Stimulated activated CD4-positive, alpha-beta T cell treated with anti-CD3 and anti-CD28 coated beads, Interleukin-15, amount 100 ng/mL, for 48 hours (primary cell): Measurements from ENCODE around the gene SLC41A1.

Source experiments
- DNase-seq, 2 donors: peaks; one replicate each; pipeline ENCODE4 v3.0.0-alpha.2; 2020; ENCODE audit warnings: low read depth in 2 of 2

Gene SLC41A1

DNA sequence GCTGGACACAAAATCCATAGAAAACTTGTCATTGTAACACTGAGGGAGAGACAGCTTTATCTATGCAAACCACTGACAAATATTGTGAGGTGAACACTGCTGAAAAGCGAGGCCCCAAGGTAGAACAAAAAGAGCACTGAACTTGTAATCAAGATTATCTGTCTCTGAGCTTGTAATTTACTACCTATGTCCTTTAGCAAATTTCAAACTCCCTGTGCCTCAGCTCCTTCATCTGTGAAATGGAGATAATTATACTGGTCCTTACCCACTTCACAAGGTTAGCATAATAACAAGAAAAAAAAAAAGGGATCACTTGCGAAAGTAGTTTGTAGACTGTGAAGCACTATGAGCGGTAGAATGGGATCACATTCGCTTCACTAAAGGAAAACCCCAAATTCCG is 58.1 kb downstream of the SLC41A1 start:
- DNase-seq = no peak

DNA sequence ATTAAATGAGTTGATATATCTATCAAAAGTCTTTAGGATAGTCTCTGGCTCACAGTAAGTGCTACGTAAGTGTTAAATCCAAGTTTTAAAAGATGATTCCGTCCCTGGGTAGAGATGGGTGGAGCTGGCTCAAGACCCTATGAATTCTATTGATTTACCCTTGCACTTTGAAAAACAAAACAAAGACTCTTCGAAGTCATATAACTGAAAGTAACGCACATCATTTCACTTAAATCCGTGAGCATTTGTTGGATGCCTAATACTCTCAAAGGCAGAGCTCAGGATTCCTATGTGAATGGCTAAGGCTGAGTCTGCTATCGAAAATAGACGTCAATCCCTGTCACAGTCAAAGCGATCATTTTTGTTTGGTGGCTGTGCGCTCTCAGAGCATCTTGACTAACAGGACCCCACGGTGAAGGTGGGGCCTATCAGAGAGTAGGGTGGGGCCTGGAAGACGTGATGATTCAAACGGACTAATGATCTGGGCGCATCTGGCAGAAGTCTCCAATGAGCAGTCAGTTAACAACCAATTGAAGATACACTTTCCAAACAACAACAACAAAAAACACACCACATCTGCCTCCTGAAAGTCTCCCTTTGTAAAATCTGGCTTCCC is 61.9 kb downstream of the SLC41A1 start:
- DNase-seq = no peak

DNA sequence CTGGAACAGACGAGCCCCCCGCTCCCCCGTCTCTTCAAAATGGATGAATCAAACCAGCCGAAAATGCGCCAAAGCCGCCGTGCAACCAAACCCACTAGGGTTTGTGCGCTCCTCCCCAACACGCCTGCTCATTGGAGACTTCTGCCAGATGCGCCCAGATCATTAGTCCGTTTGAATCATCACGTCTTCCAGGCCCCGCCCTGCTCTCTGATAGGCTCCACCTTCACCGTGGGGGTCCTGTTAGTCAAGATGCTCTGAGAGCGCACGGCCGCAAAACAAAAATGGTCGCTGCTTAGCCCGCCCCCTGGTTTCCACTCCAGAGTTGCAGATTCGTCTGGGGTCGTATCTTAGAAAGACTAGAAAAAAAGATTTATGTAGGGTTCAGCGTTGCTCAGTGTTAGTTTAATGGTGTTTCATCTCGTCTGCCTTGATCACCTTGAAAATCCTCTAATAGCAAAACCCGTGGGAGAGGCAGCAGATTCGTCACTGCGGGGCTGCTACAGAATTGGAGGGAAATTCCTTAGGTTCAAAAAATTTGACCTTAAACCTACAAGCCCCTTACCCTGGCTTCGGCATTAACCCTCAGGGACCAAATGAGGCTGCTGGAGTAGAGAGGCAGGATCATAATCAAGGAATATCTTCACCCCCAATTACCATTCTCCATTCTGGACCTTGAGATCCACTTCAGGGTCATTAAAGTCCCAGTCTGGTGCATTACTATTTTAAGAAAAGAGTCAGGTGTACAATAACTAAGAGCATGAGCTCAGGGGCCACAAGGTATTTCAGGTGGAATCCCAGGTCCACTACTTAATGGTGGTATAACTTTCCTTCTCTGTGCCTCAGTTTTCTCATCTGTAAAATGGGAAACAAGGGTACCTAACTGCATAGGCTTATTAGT is 62.6 kb downstream of the SLC41A1 start, which contains the start of gene NUCKS1:
NUCKS1 (minus strand) TSS at position 45 of the 898 bp plus-strand sequence. CDS start 209 bp downstream, outside the sequence.
- peak; percentile 94 to 96 for DNase-seq

DNA sequence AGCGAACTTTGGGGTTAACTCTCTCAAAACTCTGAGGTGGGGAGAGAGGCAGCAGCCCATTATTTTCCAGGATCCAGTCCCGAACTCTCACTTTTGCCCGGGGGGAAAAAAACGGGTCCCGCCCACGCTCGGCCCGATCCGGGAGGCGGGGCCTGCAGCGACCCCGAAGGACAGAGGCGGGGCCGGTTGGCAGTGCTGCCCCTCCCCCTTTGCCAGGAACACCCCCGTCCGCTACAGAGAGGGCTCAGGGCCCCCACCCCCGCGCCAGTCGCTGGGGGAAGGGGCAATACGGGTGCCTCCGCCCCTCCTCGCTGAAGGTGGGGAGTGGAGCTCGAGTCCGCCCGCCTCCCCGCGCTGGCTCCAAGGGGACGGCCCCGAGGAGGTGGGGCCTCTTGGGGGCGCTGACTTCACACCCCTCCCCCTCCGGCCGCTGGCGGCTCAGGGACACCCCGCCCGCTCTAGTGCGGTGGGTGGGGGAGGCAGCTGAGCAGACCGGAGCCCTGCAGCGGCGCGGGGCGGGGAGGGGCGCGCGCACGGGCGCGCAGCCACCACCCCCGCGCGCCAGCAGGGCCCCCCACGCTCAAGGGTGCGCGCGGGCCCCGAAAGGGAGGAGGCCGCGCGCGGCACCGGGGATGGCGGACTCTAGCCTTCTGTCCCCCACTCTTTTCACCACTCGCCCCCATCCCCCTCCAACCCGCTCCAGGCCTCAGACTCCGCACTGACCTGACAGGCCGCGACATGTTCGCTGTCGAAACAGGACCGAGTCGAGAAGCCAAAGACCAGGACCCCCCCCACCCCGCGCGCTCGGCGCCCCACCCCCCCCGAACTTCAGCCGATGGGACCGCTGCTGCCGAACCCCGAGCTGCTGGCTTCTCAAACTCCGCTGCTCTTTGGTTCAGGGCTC is 63.5 kb downstream of the SLC41A1 start:
- DNase-seq = peak; percentile 95 to 97

DNA sequence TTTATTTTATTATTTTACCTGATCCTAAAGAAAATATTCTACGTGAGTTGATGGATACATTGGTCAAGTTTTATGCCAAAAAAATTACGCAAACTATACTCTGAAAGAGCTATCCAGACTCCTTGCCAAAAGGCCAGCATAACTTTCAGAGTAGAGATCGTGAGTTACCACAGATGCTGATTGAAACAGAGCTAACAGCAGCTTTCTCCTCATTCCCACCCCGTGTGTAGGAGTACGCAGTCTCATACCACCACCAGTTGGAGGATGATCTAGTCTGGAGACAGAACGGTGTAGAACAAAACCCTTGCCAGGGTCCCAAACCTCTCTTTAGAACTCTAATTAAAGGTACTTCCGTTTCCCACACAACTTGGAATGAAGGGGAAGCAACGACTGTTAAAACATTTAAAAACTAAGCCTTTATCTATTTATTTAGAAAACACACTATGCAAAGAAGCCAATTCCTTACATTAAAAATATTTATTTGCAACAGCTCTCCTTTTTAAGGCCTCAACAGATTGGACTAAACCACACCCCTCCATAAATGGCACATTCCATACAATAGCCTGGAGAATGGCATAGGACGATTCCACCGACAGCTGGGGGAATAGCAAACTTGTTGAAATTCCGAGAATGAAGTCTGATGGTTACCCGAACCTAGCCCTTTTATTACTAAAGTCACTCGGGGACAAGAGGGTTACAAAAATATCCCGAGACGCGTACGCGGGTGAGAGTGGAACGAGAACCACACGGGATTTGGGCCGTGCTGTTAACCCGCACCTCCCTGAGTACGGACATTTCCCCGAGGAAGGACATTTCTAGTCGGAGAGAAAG is 64.4 kb downstream of the SLC41A1 start:
- DNase-seq = peak; percentile 40 to 43

DNA sequence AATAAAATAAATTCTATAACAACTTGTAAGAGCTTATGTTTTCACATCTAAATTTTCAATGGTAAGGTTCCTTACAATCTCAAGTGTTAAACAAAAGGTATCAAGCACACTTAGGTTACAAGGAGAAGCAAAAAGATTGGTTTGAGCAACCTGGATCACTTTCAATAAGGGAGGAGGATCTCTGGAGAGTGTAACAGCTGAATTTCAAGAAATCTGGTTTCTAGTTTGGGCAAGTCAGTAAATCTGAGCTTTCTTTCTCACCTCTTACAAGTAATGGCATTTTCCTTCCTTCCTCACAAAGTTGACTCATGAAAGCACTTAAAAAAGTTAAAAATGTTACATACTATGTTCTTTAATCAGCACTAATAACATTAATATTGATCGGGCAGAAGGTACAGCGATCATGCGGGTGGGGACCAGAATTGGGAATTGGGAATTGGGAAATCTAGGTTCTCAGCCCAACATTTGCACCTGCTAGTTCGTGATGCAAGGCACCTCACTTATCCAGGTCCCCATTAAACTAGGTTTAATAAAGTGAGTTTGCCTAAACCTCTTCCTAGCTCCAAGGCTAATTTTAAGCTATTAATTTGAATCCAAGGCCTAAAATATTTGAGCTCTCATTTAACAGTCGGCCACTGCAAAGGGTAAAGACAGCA is 66.1 kb downstream of the SLC41A1 start:
- DNase-seq = no peak

DNA sequence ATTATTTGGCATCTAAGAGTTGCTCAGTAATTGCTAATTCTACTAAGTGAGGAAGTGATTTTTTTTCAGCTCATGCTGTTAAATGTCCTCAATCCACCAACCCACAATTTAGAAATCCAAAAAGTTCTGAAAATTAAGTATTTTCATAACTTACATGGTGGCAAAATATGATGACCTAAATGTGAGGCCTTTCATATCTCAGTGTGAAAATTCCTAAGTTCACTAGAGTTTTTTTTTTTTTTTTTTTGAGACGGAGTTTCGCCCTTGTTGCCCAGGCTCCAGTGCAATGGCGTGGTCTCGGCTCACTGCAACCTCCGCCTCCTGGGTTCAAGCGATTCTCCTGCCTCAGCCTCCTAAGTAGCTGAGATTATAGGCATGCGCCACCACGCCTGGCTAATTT is 68.6 kb downstream of the SLC41A1 start:
- no peak for DNase-seq

DNA sequence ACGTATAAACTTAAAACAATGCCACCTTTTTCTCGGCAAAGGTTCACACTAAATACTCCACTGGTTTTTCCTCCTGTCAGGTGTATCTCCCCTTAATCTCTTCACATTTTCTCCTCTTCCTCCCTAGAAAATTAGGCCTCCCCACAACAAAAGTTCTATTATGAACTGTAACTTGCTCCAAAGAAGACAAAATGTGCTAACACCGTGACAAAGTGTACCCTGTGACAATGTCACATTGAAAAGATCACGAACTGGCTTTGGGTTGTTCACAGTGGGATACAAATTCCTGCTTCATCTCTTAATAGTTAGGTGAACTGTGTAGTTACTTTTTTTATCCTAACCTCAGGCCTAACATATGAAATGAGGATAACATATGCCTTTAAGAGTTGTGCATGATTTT is 69.0 kb downstream of the SLC41A1 start:
- no peak for DNase-seq

DNA sequence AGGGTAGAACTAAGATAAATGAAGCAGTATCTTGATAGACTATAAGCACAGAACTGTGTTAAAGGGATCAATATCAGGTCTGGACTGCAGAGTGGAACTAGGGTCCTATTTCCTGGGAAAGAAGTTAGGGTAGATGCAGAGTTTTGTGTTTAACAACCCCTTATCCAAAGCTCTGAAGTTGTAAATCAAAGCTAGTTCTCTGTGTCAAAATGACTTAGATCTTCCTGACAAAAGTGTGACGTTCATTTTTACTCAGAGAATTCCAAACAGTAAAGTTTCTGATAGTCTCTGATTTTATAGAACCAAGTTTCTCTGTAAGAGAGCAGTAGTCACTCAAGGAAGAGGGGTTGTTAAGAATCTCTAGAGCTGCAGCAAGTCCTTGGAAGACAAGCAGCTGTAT is 71.3 kb downstream of the SLC41A1 start:
- DNase-seq = no peak

DNA sequence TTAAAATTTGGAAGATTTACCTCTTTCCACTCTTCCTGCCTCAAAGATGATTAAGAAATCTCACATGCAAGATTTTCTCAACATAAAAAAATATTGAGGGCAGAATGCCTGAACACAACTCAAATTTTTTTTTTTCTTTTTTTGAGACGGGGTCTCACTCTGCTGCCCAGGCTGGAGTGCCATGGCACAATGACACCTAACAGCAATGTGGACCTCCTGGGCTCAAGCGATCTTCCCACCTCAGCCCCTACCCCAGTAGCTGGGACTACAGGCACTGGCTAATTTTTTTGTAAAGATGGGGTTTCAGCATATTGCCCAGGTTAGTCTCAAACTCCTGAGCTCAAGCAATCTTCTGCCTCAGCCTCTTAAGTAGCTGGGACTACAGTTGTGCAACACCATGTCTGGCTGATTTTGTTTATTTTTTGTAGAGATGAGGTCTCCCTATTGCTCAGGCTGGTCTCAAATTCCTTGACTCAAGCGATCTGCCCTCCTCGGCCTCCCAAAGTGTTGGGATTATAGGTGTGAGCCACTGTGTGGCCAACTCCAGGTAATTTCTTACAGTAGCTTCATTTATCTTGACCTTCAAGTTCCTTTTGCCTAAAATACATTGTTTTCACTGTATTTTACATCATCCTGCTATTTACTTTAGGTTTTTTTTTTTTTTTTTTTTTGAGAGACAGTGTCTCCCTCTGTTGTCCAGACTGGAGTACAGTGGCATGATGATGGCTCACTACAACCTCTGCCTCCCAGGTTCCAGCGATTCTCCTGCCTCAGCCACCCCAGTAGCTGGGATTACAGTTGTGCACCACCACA is 73.4 kb downstream of the SLC41A1 start:
- no peak for DNase-seq
